HPDE6-E6E7 (cell line): Measurements from ENCODE around the gene DIS3L2.
"Not testable (repeated sequence)": the region's sequence is repeated elsewhere in the genome, so short reads cannot be mapped to it uniquely, and the experiment has no call there.

Source experiments
- DNase-seq: peaks from one replicate; pipeline ENCODE4 v3.0.0; 2011; ENCODE audit warnings: missing footprints; ENCODE audit errors: extremely low spot score

Gene DIS3L2

GRCh38 chr2:232333361-232334135 is 372.0 kb downstream of the DIS3L2 start:
- peak; percentile 38 for DNase-seq

DNA sequence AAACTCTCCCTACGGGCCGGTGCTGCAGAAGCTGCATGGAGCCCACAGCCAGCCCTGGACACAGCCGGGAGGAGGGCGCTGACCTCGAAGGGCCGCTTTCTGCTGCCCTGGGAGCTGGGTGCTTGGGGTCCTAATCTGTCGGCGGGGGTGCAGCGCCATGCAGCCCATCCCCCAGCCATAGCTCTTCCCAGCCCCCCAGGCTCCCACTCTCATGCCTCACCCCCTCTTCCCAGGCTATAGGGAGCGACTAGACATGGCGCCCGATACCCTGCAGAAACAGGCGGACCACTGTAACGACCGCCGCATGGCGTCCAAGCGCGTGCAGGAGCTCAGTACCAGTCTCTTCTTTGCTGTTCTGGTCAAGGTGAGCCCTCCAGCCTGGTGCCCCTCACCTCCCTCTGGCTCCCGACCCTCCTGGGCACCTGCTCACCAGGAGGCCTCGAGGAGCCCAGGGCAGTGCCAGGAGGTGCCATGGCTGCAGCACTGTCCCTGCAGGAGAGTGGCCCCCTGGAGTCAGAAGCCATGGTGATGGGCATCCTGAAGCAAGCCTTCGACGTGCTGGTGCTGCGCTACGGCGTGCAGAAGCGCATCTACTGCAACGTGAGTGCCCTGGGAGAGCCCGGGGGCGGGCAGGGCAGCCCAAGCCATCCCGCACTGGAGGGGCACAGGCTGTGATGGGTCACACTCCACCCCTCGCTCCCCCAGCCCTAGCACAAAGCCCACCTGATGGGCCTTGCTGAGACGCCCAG is 372.8 kb downstream of the DIS3L2 start:
- DNase-seq = not testable (repeated sequence)

DNA sequence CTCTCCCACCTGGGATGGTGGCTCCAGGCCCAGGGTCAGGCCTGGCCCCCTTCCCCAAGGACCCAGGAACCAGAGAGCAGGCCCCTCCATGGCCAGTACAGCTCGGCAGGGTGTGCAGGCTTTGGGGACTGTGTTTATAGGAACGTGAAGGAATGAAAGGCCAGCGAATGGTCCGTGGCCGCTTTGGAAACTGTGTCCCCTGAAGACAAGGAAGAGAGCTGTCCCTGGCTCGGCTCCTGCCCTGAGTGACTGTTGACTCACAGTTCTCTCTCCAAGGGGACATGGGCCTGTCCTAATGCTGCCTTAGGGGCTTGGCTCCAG is 373.3 kb downstream of the DIS3L2 start:
- not testable (repeated sequence) for DNase-seq

DNA sequence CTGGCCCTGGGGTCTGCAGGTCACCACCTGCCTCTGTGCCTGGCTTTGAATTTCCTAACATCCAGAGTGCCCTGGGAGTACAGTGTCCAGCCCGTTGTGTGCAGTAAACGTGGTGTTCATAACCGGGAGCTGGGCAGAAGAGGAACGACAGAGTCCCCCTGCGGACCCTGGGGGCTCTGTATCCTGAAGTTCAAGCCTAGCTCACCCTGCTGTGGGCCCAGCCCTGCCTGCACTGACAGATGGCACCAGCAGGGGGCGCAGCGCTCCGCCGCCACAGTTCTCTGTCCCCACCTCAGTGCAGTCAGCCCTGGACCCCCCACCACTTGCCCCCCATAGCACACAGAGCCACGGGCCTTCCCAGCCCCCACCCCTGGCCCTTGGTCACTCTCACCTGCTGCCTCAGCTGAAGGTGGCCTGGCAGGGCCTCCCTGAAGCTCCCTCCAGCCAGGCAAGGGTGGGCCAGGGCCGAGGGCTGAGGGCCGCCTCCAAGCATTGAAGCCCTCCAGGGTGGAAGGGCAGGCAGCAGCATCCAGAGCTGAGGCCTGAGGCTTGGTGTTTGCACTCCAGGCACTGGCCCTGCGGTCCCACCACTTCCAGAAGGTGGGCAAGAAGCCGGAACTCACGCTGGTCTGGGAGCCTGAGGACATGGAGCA is 373.8 kb downstream of the DIS3L2 start:
- not testable (repeated sequence) for DNase-seq

GRCh38 chr2:232335859-232336215 is 374.3 kb downstream of the DIS3L2 start:
- DNase-seq = no peak

- DNase-seq = no peak
Observed at GRCh38 chr2:232336241-232336736, 374.8 kb downstream of the DIS3L2 start.

DNA sequence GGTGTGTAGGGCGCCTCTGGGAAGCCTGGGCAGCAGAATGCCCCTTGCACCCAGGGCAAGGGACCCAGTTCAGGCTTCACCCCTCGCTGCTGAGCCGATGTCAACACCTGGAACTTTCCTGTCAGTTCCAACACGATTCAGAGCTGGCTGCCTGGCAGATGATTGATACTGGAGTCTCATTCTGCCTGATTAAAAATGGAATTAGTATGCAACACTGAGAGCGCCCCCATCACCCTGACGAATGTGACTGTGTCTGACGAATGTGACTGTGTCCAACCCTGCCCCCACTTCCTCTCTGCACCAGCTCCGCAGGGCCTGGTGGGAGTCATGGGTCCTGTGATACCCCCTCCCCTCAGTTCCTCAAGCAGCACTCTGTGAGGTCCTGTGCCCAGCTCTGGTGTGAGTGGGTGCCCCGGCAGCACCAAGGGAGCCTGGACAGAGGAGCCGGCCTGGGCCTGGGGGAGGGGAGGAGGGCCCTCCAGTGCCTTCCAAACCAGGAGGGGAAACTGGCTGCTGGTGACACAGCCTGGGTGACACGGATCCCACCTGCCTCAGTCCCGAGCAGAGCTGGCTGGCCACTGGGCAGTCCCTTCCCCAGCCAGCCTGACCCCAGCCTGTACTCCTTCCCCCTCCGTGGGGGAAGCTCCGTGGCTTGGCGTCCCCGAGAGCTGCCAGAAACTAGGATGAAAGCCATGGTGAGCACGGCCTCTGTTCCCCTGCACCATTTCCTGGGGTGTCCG is 375.6 kb downstream of the DIS3L2 start:
- no peak for DNase-seq

GRCh38 chr2:232338094-232338758 is 376.7 kb downstream of the DIS3L2 start:
- DNase-seq = not testable (repeated sequence)

DNA sequence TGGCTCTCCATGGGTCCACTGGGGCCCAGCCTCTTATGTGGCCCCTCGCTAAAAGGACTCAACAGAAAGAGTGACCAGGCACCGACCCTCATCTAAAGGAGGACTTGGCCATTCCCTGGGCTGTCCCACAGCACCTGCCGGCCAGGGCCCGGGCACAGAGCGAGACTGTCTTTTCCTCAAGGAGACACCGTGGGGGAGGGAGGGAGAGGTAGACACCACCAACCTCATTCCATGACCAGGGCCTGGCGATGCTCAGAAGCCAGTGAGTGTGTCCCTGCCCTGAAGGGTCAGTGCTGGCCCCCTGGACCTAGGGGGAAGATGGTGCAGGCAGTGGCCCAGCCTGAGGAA is 377.2 kb downstream of the DIS3L2 start:
- DNase-seq = no peak

GRCh38 chr2:232339121-232340081 is 377.9 kb downstream of the DIS3L2 start:
- DNase-seq = no peak

GRCh38 chr2:232340171-232340935 is 378.8 kb downstream of the DIS3L2 start:
- no peak for DNase-seq

- no peak for DNase-seq
Observed at GRCh38 chr2:232341061-232341738, 379.7 kb downstream of the DIS3L2 start.

DNA sequence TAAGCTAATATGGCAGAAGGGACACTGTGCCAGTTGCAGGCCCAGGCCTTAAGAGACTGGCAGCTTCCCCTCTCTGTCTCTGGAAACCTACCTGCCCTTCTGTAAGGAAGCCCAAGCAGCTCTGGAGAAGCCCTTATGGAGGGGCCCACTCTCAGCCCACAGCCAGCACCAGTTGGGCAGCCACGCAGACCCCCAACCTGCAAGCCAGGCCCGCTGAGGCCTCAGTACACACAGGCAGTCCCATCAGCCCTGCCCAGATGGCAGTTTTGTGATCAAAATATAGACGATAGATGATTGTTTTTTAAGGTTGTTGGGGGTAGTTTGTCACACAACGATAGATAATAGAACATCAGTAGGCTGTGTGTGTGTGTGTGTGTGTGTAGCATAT is 380.2 kb downstream of the DIS3L2 start:
- no peak for DNase-seq

- DNase-seq = no peak
Observed at GRCh38 chr2:232342635-232343565, 381.4 kb downstream of the DIS3L2 start.

DNA sequence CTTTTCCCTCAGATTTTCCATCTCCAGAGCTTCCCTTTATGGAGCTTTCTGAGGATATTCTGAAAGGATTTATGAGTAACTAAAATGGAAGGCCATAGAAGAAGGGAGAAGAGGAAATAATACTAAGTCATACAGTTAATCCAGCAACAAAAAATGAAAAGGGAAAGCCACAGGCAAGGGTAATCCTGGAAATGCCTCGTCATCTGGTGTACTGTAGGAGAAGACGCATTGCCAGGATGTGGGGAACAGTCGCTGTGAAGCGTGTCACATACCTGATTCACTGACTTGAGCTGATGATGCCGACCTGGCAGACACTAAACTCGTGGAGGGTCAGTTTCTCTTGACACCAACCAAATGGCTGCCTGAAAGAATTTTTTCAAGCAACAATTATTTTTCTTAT is 382.3 kb downstream of the DIS3L2 start:
- no peak for DNase-seq

- DNase-seq = no peak
Observed at GRCh38 chr2:232345251-232345650, 383.7 kb downstream of the DIS3L2 start.

DNA sequence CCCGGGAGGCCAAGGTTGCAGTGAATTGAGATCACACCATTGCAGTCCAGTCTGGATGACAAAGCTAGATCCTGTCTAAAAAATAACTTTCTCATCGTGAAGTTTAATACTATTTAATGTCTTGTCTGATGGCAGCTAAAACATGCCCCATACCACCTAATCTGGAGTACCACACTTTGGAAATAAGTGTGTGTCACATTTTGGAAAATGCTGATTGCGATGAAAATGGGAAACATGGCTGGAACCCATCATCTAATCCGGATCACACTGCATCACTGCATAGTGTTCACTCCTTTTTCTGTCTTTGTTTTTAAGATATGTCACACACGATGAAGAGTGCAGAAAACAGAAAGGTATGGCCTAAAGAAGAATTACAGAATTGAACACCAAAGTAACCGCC is 385.9 kb downstream of the DIS3L2 start:
- no peak for DNase-seq

- DNase-seq = peak; percentile 35
Observed at GRCh38 chr2:232348936-232349335, 387.4 kb downstream of the DIS3L2 start.
